Mesothelial cell of epicardium (in vitro differentiated cells): ENCODE data around the gene USP6NL. TPM values are rescaled to one million over a fixed set of nuclear protein-coding genes. Genes with fewer than 3 reads are reported as not detected.

ENCODE experiments used
- DNase-seq, 2 experiments: peaks; one replicate each; pipeline ENCODE4 v3.0.0; 2021; ENCODE audit warnings: low spot score in 2 of 2; ENCODE audit not compliant: unreplicated experiment in 2 of 2
- H3K27ac Mint-ChIP-seq: 2 replicates; pipeline ENCODE4 v1.8.0; 2021; ENCODE audit warnings: mixed read lengths
- H3K27me3 Mint-ChIP-seq: 2 replicates; pipeline ENCODE4 v1.8.0; 2021; ENCODE audit warnings: low read depth, mixed read lengths
- H3K36me3 Mint-ChIP-seq: 2 replicates; pipeline ENCODE4 v1.8.0; 2021; ENCODE audit warnings: mixed read lengths
- H3K4me1 Mint-ChIP-seq: 2 replicates; pipeline ENCODE4 v1.8.0; 2021; ENCODE audit warnings: mixed read lengths
- H3K4me3 Mint-ChIP-seq: 2 replicates; pipeline ENCODE4 v1.8.0; 2021; ENCODE audit warnings: mild to moderate bottlenecking, moderate library complexity, mixed read lengths
- H3K9me3 Mint-ChIP-seq: 2 replicates; pipeline ENCODE4 v1.8.0; 2021; ENCODE audit warnings: mixed read lengths
- CTCF ChIP-seq: fragments of 200-600 bp; sonication (generic); IDR thresholded peaks from one replicate; pipeline ENCODE4 v1.5.0; 2021; ENCODE audit warnings: antibody characterized with exemption; ENCODE audit not compliant: unreplicated experiment
- total RNA-seq: library from RNA; stranded (reverse); gene quantifications from 3 replicates; pipeline ENCODE4 v1.2.1, GENCODE V29; 2021

The USP6NL gene
- total RNA-seq, 1 donor from 2014 or later, result 35.8 TPM

GRCh38 chr10:11615396-11615795 lies 3.9 kb upstream of the USP6NL start:
- no peaks in the 10 kb centered on the region for H3K36me3 Mint-ChIP-seq
- no peaks in the 10 kb centered on the region for H3K27me3 Mint-ChIP-seq
- H3K4me1 Mint-ChIP-seq, result peaks cover 19% of the 10 kb centered on the region
- no peak for TF ChIP-seq CTCF
- DNase-seq, result no peak
- peaks cover 2% of the 10 kb centered on the region for H3K9me3 Mint-ChIP-seq
- H3K4me3 Mint-ChIP-seq, result no peak overlapping the region
- peak overlapping the region; percentile 73 for H3K27ac Mint-ChIP-seq

- H3K9me3 Mint-ChIP-seq, result no peaks in the 10 kb centered on the region
- H3K4me1 Mint-ChIP-seq, result peaks cover 40% of the 10 kb centered on the region
- no peaks in the 10 kb centered on the region for H3K36me3 Mint-ChIP-seq
- DNase-seq, result no peak
- no peaks in the 10 kb centered on the region for H3K27me3 Mint-ChIP-seq
- peak overlapping the region; percentile 77 for H3K4me3 Mint-ChIP-seq
- H3K27ac Mint-ChIP-seq, result peak overlapping the region; percentile 82
- TF ChIP-seq CTCF, result no peak
Measured at GRCh38 chr10:11612021-11613001, 861 bp upstream of the USP6NL start.

- Mint-ChIP-seq H3K4me1 (peaks cover 39% of the 10 kb centered on the region), H3K36me3 (peaks cover 1% of the 10 kb centered on the region), H3K4me3 (peak overlapping the region; percentile 88), H3K27me3 (no peaks in the 10 kb centered on the region), H3K27ac (peak overlapping the region; percentile 86), H3K9me3 (peaks cover 1% of the 10 kb centered on the region)
- peak; percentile 31 to 59 for DNase-seq
- TF ChIP-seq CTCF, result no peak
Measured at GRCh38 chr10:11610826-11611247, 613 bp downstream of the USP6NL start.

- H3K9me3 Mint-ChIP-seq, result peaks cover 6% of the 10 kb centered on the region
- DNase-seq, result no peak
Measured at GRCh38 chr10:11610166-11610825, 1.2 kb downstream of the USP6NL start.

More at GRCh38 chr10:11610166-11610825, 1.2 kb downstream of the USP6NL start:
- no peak for TF ChIP-seq CTCF
- H3K4me3 Mint-ChIP-seq, result peak overlapping the region; percentile 88
- peaks cover 2% of the 10 kb centered on the region for H3K36me3 Mint-ChIP-seq
- H3K27ac Mint-ChIP-seq, result peak overlapping the region; percentile 86
- H3K27me3 Mint-ChIP-seq, result no peaks in the 10 kb centered on the region
- H3K4me1 Mint-ChIP-seq, result peaks cover 37% of the 10 kb centered on the region
